Stimulated activated CD4-positive, alpha-beta T cell treated with anti-CD3 and anti-CD28 coated beads, Interleukin-1b, Interleukin-23, amount 100 ng/mL, for 48 hours (primary cell): Measurements from ENCODE around the gene TOR1A.

Experiments used
- DNase-seq: peaks from one replicate; pipeline ENCODE4 v3.0.0-alpha.2; 2020

Gene TOR1A, protein sequence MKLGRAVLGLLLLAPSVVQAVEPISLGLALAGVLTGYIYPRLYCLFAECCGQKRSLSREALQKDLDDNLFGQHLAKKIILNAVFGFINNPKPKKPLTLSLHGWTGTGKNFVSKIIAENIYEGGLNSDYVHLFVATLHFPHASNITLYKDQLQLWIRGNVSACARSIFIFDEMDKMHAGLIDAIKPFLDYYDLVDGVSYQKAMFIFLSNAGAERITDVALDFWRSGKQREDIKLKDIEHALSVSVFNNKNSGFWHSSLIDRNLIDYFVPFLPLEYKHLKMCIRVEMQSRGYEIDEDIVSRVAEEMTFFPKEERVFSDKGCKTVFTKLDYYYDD

DNA sequence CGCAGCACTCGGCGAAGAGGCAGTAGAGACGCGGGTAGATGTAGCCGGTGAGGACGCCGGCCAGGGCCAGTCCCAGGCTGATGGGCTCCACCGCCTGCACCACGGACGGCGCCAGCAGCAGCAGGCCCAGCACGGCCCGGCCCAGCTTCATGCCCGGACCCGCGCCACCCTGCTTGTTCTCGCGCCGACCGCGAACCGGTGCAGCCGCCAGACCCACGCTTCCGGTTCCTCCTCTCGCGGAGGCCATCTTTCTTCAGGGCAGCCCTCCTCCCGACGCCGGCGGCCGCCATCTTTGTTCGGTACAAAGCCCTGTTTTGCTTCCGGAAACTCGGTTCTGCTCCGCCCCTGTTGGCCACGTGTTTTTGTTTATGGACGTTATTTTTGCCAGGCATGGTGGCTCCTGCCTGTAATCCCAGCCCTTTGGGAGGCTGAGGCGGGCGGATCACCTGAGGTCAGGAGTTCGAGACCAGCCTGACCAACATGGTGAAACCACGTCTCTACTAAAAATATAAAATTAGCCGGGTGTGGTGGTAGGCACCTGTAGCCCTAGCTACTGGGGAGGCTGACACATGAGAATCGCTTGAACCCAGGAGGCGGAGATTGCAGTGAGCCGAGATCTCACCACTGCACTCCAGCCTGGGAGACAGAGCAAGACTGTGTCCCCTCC lies at the start of gene TOR1A:
TSS of gene TOR1A (minus strand) at position 202 of the 667 bp plus-strand sequence. CDS start at position 151, 51 bp downstream.
- peak; percentile 94 for DNase-seq

DNA sequence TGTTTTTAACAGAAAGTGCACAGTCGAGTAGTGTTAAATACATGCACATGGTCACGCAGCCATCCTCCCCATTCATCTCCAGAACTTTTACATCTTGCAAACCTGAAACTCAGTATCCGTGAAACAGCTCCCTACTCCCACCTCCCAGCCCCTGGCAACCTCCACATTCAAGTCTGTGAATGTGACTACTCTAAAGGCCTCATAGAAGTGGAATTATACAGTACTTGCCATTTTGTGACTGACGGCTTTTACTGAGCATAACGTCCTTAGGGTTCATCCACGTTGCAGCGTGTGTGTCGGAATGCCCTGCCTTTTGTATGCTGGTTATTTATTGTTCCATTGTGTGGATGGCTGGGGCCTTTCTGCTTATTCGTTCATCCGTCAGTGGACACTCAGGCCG lies 47.1 kb upstream of the TOR1A start:
- DNase-seq: no peak

DNA sequence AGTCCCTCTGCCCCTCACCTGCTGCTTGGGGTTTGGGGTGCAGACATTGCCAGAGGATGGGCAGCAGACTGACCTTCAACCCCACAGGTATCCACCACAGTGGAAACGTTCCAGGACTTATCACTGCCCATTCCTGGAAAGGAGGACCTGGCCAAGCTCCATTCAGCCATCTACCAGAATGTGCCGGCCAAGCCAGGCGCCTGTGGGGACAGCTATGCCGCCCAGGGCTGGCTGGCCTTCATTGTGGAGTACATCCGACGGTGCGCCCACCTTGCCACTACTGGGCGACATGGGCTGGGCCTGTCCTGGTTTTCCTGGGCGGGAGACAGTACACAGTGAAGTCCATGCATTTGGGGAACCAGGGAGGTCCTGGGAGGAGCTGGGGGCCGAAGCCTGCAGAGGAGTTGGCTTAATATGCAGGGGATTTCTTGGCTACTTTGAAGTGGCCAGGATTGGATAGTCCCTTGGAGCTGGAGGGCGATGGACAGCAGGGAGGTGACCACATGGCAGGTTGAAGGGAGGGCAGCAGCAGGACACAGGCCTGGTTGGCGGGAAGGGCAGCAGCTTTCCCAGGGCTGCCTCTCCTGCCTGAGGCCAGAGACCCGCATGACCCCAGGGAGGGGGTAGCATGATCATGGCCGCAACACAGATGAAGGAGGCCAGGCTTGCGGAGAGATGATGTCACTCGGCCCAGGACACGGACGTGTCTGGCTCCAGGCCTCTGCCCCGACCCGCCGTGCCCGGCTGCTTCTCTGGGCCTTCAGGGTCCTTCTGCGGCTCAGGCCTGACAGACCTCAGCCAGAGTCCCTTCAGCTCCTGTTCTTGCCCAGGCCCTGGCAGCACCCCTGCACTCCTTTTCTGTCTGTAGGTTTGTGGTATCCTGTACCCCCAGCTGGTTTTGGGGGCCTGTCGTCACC lies 45.9 kb upstream of the TOR1A start:
- DNase-seq: no peak

DNA sequence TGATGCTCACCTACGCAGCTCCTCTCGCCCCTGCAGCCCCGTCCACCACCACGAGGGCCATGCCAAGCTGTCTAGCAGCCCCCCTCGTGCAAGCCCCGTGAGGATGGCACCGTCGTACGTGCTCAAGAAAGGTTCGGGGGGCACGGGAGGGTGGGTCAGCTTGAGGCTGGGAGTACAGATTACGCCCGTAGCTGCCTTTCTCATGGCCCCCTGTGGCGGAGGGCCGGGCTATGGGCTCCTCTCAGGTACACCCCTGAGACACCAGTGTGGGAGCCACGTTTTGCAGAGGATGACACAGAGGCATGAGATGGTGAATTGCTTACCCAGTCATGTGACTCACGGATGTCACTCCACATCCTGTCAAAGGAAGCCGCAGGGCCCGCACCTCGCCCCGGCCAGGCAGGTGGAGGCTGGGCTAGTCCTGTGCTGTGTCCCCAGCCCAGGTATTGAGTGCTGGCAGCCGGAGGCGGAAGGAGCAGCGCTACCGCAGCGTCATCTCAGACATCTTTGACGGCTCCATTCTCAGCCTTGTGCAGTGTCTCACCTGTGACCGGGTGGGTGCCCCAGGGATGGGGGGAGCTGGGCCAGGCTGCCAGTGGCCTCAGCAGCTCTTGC lies 45.0 kb upstream of the TOR1A start:
- peak; percentile 91 for DNase-seq

DNA sequence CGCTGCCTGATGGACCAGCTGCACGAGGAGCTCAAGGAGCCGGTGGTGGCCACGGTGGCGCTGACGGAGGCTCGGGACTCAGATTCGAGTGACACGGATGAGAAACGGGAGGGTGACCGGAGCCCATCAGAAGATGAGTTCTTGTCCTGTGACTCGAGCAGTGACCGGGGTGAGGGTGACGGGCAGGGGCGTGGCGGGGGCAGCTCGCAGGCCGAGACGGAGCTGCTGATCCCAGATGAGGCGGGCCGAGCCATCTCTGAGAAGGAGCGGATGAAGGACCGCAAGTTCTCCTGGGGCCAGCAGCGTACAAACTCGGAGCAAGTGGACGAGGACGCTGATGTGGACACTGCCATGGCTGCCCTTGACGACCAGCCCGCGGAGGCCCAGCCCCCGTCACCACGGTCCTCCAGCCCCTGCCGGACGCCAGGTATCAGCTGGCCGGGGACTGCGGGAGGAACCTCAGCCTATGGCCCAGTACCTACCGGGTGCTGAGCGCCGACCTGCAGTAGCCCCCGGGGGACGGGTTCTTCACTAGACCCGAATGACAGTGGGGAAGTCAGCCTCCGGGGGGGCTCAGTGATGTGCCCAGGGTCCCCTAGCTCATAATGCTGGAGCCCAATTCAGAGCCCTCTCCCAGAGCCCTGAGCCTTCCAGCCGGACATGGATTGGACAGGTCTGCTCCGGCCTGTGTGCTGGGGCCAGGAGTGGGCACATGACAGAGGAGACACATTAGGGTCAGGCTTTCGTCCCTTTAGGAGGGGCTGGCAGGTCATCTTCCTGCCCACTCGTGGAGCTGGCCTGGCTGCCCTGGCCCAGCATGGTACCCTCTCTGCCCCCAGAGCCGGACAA lies 44.3 kb upstream of the TOR1A start:
- no peak for DNase-seq

DNA sequence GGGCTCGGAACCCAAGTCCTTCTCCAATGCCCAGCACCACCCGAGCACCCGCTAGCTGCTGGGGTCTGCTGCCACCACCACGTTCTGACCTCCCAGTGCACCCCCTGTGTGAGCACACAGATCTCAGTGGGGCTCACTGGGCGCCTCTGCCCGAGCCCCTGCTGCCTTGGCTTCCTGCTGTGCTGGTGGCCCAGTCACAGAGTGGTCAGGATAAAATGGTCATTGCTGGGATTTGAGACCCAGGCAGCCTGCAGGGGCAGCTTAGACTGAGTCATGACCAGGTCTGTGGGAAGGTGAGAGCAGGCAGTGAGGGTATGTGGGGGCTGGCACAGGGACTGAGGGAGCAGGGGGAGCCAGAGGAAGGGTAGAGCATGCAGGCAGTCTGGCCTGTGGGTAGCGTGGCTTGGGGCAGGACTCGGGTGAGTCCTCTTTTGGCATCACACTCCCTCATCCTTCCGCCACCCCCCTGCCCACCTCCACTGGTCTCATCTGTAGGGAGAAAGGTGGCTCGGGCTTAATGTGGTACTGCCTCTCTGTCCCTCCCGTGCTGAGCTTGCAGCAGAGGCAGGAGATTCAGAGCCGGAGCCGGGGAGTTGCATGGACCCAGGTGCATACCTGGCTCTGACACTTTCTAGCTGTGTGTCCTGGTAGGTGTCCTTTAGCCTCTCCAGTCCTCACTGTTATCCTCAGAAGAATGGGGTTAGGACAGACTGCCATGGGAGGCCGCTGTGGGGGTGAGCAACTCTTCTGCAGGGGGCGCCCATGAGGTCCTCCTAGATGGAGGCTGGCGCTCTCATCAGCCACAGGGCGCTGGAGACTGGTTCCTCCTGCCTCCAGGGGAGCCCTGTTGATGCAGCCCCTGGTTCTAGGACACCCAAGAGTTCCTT lies 43.4 kb upstream of the TOR1A start:
- DNase-seq: peak; percentile 49

DNA sequence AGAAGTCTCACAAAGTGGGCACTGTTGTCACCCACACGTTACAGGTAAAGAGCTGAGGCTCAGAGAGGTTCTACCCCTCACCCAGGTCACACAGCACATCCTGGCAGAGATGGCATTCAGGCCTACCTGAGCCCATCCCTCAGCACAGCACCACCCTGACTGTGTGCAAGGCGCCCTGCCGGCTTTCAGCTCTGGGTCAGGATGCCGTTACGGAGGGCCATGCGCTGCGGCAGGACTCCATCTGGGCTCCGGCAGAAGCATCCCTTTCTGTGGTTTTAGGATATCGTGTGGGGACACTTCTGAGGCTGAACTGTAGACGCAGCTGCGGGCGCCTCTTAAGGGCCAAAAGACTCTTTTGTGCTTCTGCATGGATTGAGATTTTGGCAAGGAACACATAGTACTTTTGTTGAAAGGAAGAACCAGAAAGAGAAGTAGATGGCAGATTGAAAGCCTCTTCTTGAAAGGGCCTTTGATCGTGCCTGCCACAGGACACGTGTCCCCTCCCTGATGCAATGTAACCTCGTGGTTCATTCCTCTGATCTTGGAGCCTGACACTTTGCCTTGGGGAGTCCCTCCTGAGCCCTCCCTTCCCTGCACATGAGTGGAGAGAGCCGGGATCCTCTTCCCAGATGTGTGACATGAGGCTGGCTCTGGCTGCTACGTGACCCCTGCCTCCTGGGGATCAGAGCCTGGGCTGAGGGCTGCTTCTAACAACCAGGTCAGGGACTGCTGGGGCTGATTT lies 42.6 kb upstream of the TOR1A start:
- peak; percentile 47 for DNase-seq

DNA sequence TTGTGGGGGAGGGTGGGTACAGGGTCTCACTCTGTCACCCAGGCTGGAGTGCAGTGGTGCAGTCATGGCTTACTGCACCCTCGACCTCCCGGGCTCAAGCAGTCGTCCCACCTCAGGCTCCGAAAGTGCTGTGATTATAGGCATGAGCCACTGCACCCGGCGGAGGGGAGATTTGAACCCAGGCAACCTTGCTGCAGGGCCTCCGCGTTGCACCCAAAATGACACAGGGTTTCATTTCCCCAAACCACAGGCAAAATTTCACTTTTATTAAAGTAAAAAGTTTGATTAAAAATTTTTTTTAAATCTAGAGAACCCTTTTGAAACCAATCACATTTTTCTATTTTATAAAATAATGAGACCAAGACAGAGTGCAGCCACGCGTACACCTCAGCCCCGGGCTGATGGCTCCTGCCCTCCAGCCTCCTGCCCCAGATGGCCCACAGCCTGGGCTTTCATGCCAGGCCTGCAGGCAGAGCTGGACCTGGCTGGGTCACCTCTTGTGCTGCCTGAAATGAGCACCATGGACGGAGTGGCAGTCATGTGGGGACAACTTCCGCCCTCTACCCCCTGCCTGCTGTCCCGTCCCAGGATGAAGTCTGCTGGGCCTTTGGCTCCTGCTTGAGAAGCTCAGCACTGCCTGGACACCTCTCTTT lies 41.9 kb upstream of the TOR1A start:
- no peak for DNase-seq

DNA sequence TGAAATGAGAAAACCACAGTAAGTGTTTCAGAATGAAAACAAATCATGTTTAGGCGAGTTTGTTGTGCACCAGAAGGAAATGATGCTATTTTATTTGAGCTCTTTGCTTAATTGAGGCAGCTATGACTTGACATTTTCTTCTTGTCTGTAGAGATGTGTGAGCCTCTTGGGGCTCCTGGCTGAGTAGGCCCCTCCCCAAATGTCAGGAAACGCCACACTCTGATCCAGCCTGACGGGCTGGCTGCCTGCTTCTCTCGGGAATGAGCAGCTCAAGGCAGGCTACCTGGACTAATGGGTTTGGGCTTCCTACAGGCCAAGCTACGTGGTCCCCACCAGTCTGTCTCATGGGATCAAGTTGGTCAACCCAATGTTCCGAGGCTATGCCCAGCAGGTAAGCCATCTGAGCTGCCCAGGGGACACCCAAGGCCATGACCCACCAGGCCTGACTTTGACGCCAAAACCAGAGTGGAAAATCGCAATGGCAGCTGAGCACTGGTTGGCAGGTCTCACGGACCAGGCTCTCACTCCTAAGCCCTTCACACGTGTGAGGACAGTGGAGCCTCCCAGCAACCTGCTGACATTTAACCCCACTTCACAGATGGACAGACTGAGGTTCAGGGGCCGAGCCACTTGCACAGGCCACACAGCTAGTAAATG lies 41.2 kb upstream of the TOR1A start:
- no peak for DNase-seq

DNA sequence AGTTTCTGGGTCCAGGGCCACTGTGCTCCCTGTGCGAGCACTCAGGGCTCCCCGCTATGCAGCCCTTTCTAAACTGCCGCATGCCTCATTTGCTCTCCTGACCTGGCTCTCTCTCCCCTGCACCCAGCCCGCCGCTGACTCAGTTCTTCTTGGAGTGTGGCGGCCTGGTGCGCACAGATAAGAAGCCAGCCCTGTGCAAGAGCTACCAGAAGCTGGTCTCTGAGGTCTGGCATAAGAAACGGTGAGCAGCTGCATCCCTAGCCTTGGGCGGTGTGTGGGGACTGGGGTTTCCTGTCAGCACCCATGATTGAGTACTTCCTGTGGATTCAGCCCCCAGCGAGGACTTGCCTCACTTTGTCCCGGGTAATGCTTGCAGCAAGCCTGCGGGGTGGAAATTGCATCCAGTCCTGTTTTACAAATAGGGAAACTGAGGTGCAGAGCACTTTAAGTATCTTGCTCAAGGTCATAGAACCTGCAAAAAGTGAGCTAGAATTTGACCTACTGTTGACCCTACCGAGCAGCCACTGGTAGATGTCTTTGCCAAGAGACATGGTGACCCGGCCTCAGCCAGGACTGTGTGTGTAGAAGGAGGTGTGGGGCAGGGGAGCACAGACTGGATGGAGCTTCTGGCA lies 39.2 kb upstream of the TOR1A start:
- DNase-seq: peak; percentile 76

DNA sequence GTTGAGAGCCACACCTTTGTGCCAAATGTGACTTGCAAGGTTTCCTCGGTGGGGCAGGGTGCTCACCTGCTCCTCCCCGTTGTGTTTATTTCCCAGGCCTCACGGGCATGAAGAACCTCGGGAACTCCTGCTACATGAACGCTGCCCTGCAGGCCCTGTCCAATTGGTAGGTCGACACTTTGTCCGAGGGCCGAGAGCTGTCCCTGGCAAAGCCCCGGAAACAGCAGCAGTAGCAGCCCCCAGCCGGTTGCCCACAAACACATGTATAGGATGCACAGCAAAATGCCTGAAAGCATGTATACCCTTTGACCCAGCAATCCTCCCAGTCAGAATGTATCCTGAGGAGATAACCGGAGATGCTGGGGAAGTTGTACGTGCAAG lies 37.5 kb upstream of the TOR1A start:
- no peak for DNase-seq

DNA sequence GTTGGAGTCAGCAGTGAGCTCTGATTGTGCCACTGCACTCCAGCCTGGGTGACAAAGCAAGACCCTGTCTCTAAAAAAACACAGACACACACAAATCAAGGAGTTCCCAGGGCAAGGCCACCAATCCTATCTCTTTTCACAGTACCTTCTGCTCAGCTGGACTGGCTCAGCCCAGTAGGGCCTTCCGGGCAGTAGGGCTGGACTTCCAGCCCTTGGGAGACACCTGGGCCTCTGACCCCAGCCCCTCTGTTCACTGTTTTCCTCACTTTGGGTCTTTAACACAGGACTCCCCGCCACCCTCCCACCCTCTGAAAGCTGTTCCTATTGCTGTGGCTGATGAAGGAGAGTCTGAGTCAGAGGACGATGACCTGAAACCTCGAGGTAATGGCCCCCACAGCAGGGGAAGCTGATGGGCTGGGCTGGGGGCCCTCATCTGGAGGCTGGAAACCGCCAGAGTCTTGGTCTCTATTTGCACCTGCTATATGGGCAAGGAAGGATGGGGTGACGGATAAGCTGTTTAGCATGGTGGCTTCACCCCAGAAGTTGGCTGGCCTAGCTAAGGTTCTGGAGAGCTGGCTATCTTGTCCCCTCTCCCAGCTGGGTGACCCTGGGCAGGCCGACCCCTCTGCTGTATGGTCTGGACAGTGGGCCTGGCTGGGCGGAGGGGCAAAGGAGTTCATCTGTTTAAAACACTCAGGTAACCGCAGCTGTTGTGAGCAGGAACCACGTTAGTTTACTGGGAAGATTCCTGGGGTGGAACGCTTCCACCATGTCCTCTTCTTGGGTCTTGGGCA lies 36.9 kb upstream of the TOR1A start:
- peak; percentile 48 for DNase-seq

DNA sequence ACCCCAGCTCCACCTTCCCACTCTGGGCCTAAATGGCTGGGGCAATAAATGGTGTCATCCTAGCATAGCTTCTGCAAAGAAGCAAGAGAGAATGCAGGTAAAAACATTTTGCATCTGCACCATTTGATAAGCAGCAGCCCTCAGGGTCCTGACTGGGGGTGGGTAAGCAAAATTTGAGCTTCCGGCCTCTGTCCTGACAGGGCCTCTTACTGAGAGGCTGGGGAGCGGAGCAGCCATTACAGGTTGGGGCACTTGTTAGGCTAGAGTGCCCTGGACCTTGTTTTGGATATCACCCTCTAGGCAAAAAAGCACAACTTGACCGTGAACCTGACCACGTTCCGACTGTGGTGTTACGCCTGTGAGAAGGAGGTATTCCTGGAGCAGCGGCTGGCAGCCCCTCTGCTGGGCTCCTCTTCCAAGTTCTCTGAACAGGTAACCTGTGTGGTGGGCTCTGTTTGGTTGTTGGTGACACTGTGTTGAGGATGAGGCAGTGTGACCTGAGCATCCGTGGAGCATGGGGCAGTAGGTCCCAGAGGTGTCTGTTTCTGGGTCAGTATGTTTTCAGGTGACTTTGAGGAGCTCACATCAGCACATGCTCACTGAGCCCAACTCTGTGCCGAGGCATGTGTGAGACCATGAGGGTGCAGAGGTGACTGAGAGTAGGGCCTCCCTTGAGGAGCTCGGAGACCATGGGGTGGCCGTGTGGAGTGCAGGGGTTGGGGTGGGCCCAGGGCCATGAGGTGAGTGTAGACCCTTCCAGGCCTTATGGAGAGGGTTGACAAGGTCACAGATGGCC lies 34.4 kb upstream of the TOR1A start:
- DNase-seq: no peak

DNA sequence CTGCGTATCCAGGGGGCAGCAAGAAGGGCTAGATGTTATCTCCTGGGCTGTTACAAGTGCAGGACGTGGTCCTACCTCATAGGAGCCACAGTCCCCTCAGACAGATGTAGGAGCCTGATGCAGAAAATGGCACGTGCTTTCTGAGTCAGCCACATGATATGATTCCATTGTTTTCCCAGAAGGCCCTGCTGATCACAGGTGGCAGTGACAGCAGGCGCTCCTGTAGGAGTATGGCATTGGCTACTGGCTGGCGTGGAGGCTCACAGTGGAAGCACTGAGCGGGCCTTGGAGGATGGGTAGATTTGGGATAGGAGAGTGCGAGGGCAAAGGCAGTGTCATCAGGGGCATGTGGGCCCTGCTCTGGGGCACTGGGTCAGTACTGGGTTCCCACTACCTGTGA lies 33.3 kb upstream of the TOR1A start:
- DNase-seq: no peak

DNA sequence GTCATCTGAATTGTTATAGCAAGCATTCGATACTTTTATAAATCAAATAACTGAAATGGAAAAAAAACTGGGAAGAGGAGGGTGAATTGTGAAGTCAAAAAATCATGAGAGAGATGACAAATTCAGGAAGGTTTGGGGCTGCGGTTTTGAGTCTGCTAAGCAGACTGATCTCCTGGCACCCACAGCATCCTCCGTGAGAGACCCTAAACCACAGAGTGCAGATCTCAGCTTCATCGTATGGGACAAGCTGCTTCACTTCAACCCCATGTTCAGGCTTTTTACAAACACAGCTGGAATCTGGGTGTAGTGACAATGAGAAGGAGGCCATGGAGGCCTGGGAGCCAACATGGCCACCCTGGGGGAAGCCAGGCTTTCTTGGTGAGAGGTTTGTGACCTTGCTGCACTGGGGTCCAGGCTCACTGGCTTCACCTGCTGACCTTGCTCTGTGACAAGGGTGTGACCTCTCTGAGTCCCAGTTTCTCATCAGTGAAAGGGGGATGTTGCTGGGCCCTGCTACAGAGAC lies 30.7 kb upstream of the TOR1A start:
- DNase-seq: no peak

DNA sequence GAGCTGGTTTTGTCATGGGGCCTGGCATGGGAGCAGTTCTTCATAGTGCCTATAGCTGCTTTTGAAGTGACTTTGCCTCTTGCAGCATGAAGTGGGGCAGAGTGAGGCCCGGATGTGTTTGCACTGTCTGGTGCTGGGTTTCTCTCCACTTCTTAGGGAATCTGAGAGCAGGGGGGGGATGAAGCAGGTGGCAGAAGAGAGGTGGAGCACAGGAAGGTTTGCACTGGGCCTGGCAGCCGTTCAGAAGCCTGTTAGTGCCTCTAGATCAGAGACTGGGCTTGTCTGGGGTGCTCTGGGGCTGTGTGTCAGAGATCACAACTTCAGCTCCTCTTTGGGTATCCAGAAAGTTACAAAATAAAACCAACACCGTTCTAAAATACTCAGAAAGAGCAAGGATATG lies 29.7 kb upstream of the TOR1A start:
- no peak for DNase-seq

DNA sequence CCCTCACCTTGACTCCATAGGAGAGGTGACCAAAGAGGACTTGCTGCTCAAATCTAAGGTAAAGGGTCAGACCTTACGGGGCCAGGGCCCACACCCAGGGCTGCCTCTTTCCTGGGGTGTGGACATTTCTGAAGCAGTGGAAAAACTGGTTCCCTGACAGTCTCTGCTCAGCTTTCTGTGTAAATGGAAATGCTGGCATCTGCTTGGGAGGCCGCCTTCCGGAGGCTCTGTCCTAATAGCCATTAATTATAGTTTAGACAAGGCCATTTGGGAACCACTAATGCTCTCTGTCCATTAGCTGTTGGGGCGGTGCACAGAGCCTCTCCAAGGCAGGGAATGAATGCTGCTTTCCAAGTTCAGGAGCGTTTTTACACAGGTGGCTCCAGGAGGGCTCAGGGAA lies 28.6 kb upstream of the TOR1A start:
- DNase-seq: no peak
